ENCODE measurements around the gene ZNF491. TPM values are rescaled to one million over a fixed set of nuclear protein-coding genes. Genes with fewer than 3 reads are reported as not detected.

The ZNF491 gene
- total RNA-seq, 2 experiments from 2014 or later: 0.41 to 1.1 TPM

- Histone ChIP-seq H3K9me3 (ENCODE audit: control insufficient read depth in 1 of 2, insufficient read depth in 1 of 2, low read length in 2 of 2) (peaks cover 36 to 98% of the 10 kb centered on the region in 2 experiments), H3K4me1 (ENCODE audit: insufficient read depth, low read length) (no peaks in the 10 kb centered on the region), H3K4me3 (ENCODE audit: low read length) (no peak overlapping the region), H3K27me3 (ENCODE audit: control insufficient read depth in 1 of 2, insufficient read depth in 2 of 2, low read length in 2 of 2) (no peaks in the 10 kb centered on the region), H3K27ac (ENCODE audit: low read depth in 1 of 2, low read length in 2 of 2) (no peak overlapping the region), H3K36me3 (ENCODE audit: insufficient read depth, low read length) (peaks cover 46% of the 10 kb centered on the region)
- intact Hi-C loops (cut with DNase I, micrococcal nuclease): no loop called here
- ATAC-seq (ENCODE audit: poor library complexity) (no peak), DNase-seq (no peak)
- Mint-ChIP-seq H3K27me3 (no peaks in the 10 kb centered on the region), H3K9me3 (peaks cover 22% of the 10 kb centered on the region), H3K27ac (no peak overlapping the region), H3K4me3 (no peak overlapping the region), H3K36me3 (ENCODE audit: low read depth) (peaks cover 94% of the 10 kb centered on the region), H3K4me1 (ENCODE audit: low read depth) (no peaks in the 10 kb centered on the region)
- CTCF ChIA-PET: no interaction called here
- POLR2A ChIA-PET: no interaction called here
- no peak for TF ChIP-seq CTCF (IDR thresholded peaks at IDR 0.05)
Measured at GRCh38 chr19:11780431-11781020, 17.8 kb upstream of the ZNF491 start.

GRCh38 chr19:11781295-11782057 is 16.8 kb upstream of the ZNF491 start:
- peaks cover 89% of the 10 kb centered on the region for H3K36me3 Mint-ChIP-seq (ENCODE audit: low read depth)
- H3K9me3 ChIP-seq (ENCODE audit: control insufficient read depth in 1 of 2, insufficient read depth in 1 of 2, low read length in 2 of 2): peaks cover 42 to 89% of the 10 kb centered on the region in 2 experiments
- ATAC-seq (ENCODE audit: poor library complexity): no peak
- no peaks in the 10 kb centered on the region for H3K4me1 Mint-ChIP-seq (ENCODE audit: low read depth)
- no peak overlapping the region for H3K4me3 Mint-ChIP-seq
- POLR2A ChIA-PET: no interaction called here
- no peak for TF ChIP-seq CTCF (IDR thresholded peaks at IDR 0.05)
- CTCF ChIA-PET: no interaction called here
- H3K27me3 ChIP-seq (ENCODE audit: control insufficient read depth in 1 of 2, insufficient read depth in 2 of 2, low read length in 2 of 2): no peaks in the 10 kb centered on the region
- H3K4me1 ChIP-seq (ENCODE audit: insufficient read depth, low read length): no peaks in the 10 kb centered on the region
- DNase-seq: no peak
- H3K4me3 ChIP-seq (ENCODE audit: low read length): no peak overlapping the region
- no peak overlapping the region for H3K27ac ChIP-seq (ENCODE audit: low read depth in 1 of 2, low read length in 2 of 2)
- peaks cover 46% of the 10 kb centered on the region for H3K36me3 ChIP-seq (ENCODE audit: insufficient read depth, low read length)
- H3K27ac Mint-ChIP-seq: no peak overlapping the region
- H3K9me3 Mint-ChIP-seq: peaks cover 22% of the 10 kb centered on the region
- no peaks in the 10 kb centered on the region for H3K27me3 Mint-ChIP-seq
- intact Hi-C loops (cut with DNase I, micrococcal nuclease): no loop called here

DNA sequence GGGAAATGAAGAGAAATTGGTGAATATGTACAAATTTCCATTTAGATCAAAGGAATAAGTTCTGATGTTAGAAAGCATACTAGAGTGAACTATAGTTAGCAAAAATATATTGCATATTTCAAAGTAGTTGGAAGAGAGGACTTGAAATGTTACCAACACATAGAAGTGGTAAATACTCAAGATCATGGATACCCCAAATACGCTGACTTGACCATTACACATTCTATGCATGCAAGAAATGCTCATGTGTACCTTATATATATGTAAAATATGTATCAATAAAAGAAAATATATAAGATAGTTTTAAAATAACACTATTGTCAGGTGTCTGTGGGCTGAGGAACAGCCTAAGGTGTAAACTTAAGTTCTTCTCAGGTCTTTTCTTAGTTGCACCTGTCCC is 14.6 kb upstream of the ZNF491 start:
- Histone ChIP-seq H3K36me3 (ENCODE audit: insufficient read depth, low read length) (peaks cover 28% of the 10 kb centered on the region), H3K9me3 (ENCODE audit: control insufficient read depth in 1 of 2, insufficient read depth in 1 of 2, low read length in 2 of 2) (peaks cover 44 to 90% of the 10 kb centered on the region in 2 experiments), H3K27ac (ENCODE audit: low read depth in 1 of 2, low read length in 2 of 2) (no peak overlapping the region), H3K27me3 (ENCODE audit: control insufficient read depth in 1 of 2, insufficient read depth in 2 of 2, low read length in 2 of 2) (no peaks in the 10 kb centered on the region), H3K4me3 (ENCODE audit: low read length) (no peak overlapping the region), H3K4me1 (ENCODE audit: insufficient read depth, low read length) (no peaks in the 10 kb centered on the region)
- DNase-seq (no peak), ATAC-seq (ENCODE audit: poor library complexity) (no peak)
- Mint-ChIP-seq H3K4me1 (ENCODE audit: low read depth) (no peaks in the 10 kb centered on the region), H3K27me3 (no peaks in the 10 kb centered on the region), H3K9me3 (peaks cover 19% of the 10 kb centered on the region), H3K27ac (no peak overlapping the region), H3K4me3 (no peak overlapping the region), H3K36me3 (ENCODE audit: low read depth) (peaks cover 75% of the 10 kb centered on the region)
- TF ChIP-seq CTCF (IDR thresholded peaks at IDR 0.05): no peak
- POLR2A ChIA-PET: no interaction called here
- CTCF ChIA-PET: no interaction called here
- intact Hi-C loops (cut with DNase I, micrococcal nuclease): no loop called here

All from CD4-positive, alpha-beta T cell (primary cell).